HepG2 (cell line): ENCODE data around the gene SLC25A23. TPM values are rescaled to one million over a fixed set of nuclear protein-coding genes. Genes with fewer than 3 reads are reported as not detected.

ENCODE experiments used
- BCL6 ChIP-seq: IDR thresholded peaks from 2 replicates; pipeline ENCODE4 v1.6.1; 2016; ENCODE audit warnings: missing genetic modification reagents, missing compliant biosample characterization
- HMGA1 ChIP-seq: sonication (generic); formaldehyde crosslinking; conservative IDR thresholded peaks from 2 replicates; pipeline ENCODE4 v1.4.0; 2020; ENCODE audit warnings: missing genetic modification reagents
- HOXA9 ChIP-seq: sonication (generic); formaldehyde crosslinking; IDR thresholded peaks from 2 replicates; pipeline ENCODE4 v1.8.1; 2022; ENCODE audit warnings: missing genetic modification reagents, mild to moderate bottlenecking, moderate library complexity, borderline replicate concordance
- KAT8 ChIP-seq: IDR thresholded peaks from 2 replicates; pipeline ENCODE4 v1.6.1; 2016; ENCODE audit warnings: missing genetic modification reagents, missing compliant biosample characterization
- KDM6A ChIP-seq: IDR thresholded peaks from 2 replicates; pipeline ENCODE4 v1.6.1; 2016; ENCODE audit warnings: low read depth
- MATR3 ChIP-seq: sonication (generic); formaldehyde crosslinking; IDR thresholded peaks from 2 replicates; pipeline ENCODE4 v1.4.0; 2020; ENCODE audit warnings: missing genetic modification reagents
- MAX ChIP-seq: IDR thresholded peaks from 2 replicates; pipeline ENCODE4 v1.6.1; 2012; ENCODE audit warnings: inconsistent platforms
- MED13 ChIP-seq: sonication (generic); formaldehyde crosslinking; IDR thresholded peaks from 2 replicates; pipeline ENCODE4 v1.5.0; 2020; ENCODE audit warnings: missing genetic modification reagents
- MTA1 ChIP-seq: sonication (generic); formaldehyde crosslinking; IDR thresholded peaks from 2 replicates; pipeline ENCODE4 v1.4.0; 2020; ENCODE audit warnings: missing genetic modification reagents, mild to moderate bottlenecking, borderline replicate concordance
- NCOA1 ChIP-seq: sonication (generic); formaldehyde crosslinking; IDR thresholded peaks from 2 replicates; pipeline ENCODE4 v1.9.0; 2021; ENCODE audit warnings: missing genetic modification reagents
- NFYB ChIP-seq: sonication (generic); formaldehyde crosslinking; IDR thresholded peaks from 2 replicates; pipeline ENCODE4 v1.4.0; 2020; ENCODE audit warnings: missing genetic modification reagents
- PAF1 ChIP-seq: IDR thresholded peaks from 2 replicates; pipeline ENCODE4 v1.6.1; 2016; ENCODE audit warnings: missing genetic modification reagents, missing compliant biosample characterization
- PRMT3 ChIP-seq: sonication (generic); formaldehyde crosslinking; IDR thresholded peaks from 2 replicates; pipeline ENCODE4 v1.8.1; 2022; ENCODE audit warnings: low read depth, mild to moderate bottlenecking, moderate library complexity, missing genetic modification reagents, borderline replicate concordance
- SRSF1 ChIP-seq: fragments of 200-400 bp; formaldehyde crosslinking; optimal IDR thresholded peaks from 2 replicates; pipeline ENCODE3; 2017; ENCODE audit warnings: mild to moderate bottlenecking, low read depth, low read length, moderate library complexity
- WIZ ChIP-seq: sonication (generic); formaldehyde crosslinking; IDR thresholded peaks from 2 replicates; pipeline ENCODE4 v1.5.1; 2020; ENCODE audit warnings: mild to moderate bottlenecking, missing genetic modification reagents
- YY1 ChIP-seq: IDR thresholded peaks from 2 replicates; pipeline ENCODE4 v1.6.1; 2011; ENCODE audit warnings: low read length, low read depth, moderate library complexity, mild to moderate bottlenecking; ENCODE audit not compliant: insufficient read depth, insufficient replicate concordance
- ZNF33B ChIP-seq: sonication (generic); formaldehyde crosslinking; IDR thresholded peaks from 2 replicates; pipeline ENCODE4 v1.5.1; 2020; ENCODE audit warnings: mild to moderate bottlenecking, missing genetic modification reagents
- ZNF598 ChIP-seq: sonication (generic); formaldehyde crosslinking; IDR thresholded peaks from 2 replicates; pipeline ENCODE4 v1.5.1; 2020; ENCODE audit warnings: mild to moderate bottlenecking, missing genetic modification reagents, borderline replicate concordance
- polyA plus RNA-seq, 8 experiments: library from polyadenylated mRNA; depleted of rRNA in 3 of 8; stranded (reverse) in 7 of 8; unstranded in 1 of 8; fragments of >200 nt; fragmentation: Illumina TruSeq in 4 of 8; extraction: Trizol in 4 of 8; gene quantifications; 2 replicates each; pipeline versions ENCODE4 v1.2.1 to v1.2.3, GENCODE V29; 2011 to 2016; ENCODE audit warnings: low read depth in 4 of 8, missing spikeins in 1 of 8, mixed read lengths in 1 of 8; ENCODE audit not compliant: insufficient read depth in 1 of 8
- total RNA-seq, 5 experiments: library from RNA; depleted of rRNA; stranded (reverse); fragments of >200 nt; fragmentation: Illumina TruSeq; extraction: Trizol; gene quantifications; 2 replicates each; pipeline ENCODE4 v1.2.3, GENCODE V29; 2016; ENCODE audit warnings: low read depth in 1 of 5
- TF ChIP-seq, protein P1 (sequence below): sonication (generic); formaldehyde crosslinking; IDR thresholded peaks from 2 replicates; pipeline ENCODE4 v1.4.0; 2020; ENCODE audit warnings: missing genetic modification reagents, borderline replicate concordance
- TF ChIP-seq, protein P2 (sequence below): sonication (generic); formaldehyde crosslinking; IDR thresholded peaks from 2 replicates; pipeline ENCODE4 v1.8.1; 2022; ENCODE audit warnings: low read depth, mild to moderate bottlenecking, missing genetic modification reagents
- TF ChIP-seq, protein P3 (sequence below): sonication (generic); formaldehyde crosslinking; IDR thresholded peaks from 2 replicates; pipeline ENCODE4 v1.5.1; 2020; ENCODE audit warnings: missing genetic modification reagents, mild to moderate bottlenecking, borderline replicate concordance

Gene SLC25A23
- total and polyA plus RNA-seq, 2 of the 13 experiments (the other 11 are each of a cell fraction or from before 2014, with no cell fraction given): 12.4 to 15.2 TPM

DNA sequence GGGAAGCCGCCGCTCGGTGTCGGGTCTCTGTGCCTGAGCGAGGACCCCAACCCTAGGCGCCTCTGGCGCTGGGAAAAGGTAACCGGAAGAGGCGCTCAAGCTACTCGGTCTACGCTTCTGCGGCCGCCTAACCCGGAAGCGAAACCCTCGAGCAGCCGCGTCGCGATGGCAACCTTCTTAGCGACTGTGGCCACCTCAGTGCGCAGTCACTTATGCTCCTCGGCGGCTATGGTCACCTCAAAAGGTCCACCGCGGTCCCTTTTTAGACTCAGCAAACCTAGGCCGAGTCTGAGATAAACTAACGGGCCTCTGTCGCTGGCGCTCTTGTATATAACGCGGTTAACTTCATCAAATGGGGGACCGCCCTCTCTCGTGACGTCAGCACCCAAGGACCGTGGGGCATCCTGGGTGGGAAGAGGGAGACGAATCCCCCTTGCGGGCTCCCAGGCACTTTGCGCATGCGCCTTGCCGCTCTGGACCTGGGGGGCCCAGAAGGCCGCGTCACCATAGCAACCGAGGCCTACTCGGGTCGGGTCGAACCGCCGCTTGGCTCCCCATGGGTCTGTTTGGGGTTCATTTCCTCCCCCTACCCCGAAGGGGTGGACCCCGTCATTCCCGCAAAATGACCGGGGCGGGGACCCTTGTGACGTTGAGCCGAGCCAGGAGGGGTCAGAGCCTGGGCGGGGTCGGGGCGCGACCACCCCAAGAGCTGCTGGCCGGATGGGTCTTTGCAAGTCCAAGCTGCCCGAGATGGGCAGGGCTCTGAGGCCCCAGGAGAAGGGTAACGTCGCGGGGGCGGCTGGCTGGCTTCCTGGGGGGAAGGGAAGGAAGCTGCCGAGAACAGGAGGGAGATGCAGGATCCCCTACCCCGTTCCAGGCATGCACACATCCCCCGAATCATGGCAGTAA is 66.3 kb downstream of the SLC25A23 start, which contains the start of gene GTF2F1 (continued):
- TF ChIP-seq, protein P1, sequence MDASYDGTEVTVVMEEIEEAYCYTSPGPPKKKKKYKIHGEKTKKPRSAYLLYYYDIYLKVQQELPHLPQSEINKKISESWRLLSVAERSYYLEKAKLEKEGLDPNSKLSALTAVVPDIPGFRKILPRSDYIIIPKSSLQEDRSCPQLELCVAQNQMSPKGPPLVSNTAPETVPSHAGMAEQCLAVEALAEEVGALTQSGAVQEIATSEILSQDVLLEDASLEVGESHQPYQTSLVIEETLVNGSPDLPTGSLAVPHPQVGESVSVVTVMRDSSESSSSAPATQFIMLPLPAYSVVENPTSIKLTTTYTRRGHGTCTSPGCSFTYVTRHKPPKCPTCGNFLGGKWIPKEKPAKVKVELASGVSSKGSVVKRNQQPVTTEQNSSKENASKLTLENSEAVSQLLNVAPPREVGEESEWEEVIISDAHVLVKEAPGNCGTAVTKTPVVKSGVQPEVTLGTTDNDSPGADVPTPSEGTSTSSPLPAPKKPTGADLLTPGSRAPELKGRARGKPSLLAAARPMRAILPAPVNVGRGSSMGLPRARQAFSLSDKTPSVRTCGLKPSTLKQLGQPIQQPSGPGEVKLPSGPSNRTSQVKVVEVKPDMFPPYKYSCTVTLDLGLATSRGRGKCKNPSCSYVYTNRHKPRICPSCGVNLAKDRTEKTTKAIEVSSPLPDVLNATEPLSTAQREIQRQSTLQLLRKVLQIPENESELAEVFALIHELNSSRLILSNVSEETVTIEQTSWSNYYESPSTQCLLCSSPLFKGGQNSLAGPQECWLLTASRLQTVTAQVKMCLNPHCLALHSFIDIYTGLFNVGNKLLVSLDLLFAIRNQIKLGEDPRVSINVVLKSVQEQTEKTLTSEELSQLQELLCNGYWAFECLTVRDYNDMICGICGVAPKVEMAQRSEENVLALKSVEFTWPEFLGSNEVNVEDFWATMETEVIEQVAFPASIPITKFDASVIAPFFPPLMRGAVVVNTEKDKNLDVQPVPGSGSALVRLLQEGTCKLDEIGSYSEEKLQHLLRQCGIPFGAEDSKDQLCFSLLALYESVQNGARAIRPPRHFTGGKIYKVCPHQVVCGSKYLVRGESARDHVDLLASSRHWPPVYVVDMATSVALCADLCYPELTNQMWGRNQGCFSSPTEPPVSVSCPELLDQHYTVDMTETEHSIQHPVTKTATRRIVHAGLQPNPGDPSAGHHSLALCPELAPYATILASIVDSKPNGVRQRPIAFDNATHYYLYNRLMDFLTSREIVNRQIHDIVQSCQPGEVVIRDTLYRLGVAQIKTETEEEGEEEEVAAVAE (CRISPR knock-in tag): no peak
- TF ChIP-seq KAT8 (CRISPR knock-in tag): peak; percentile 93
- no peak for TF ChIP-seq ZNF33B (CRISPR knock-in tag)
- TF ChIP-seq PAF1 (CRISPR knock-in tag): no peak
- TF ChIP-seq, protein P2, sequence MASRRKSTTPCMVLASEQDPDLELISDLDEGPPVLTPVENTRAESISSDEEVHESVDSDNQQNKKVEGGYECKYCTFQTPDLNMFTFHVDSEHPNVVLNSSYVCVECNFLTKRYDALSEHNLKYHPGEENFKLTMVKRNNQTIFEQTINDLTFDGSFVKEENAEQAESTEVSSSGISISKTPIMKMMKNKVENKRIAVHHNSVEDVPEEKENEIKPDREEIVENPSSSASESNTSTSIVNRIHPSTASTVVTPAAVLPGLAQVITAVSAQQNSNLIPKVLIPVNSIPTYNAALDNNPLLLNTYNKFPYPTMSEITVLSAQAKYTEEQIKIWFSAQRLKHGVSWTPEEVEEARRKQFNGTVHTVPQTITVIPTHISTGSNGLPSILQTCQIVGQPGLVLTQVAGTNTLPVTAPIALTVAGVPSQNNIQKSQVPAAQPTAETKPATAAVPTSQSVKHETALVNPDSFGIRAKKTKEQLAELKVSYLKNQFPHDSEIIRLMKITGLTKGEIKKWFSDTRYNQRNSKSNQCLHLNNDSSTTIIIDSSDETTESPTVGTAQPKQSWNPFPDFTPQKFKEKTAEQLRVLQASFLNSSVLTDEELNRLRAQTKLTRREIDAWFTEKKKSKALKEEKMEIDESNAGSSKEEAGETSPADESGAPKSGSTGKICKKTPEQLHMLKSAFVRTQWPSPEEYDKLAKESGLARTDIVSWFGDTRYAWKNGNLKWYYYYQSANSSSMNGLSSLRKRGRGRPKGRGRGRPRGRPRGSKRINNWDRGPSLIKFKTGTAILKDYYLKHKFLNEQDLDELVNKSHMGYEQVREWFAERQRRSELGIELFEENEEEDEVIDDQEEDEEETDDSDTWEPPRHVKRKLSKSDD (CRISPR knock-in tag): peak; percentile 30; the same call in 1 of the 2 replicates
- TF ChIP-seq NCOA1 (CRISPR knock-in tag): no peak
- TF ChIP-seq YY1: peak; percentile 72
- TF ChIP-seq ZNF598: no peak
- peak; percentile 59; the same call in 1 of the 2 replicates for TF ChIP-seq MAX
- TF ChIP-seq KDM6A (CRISPR knock-in tag): no peak
- no peak for TF ChIP-seq WIZ
- no peak for TF ChIP-seq MED13 (CRISPR knock-in tag)
- TF ChIP-seq MTA1 (CRISPR knock-in tag): no peak
- no peak for TF ChIP-seq NFYB (CRISPR knock-in tag)
- TF ChIP-seq MATR3 (CRISPR knock-in tag): no peak
- TF ChIP-seq, protein P3, sequence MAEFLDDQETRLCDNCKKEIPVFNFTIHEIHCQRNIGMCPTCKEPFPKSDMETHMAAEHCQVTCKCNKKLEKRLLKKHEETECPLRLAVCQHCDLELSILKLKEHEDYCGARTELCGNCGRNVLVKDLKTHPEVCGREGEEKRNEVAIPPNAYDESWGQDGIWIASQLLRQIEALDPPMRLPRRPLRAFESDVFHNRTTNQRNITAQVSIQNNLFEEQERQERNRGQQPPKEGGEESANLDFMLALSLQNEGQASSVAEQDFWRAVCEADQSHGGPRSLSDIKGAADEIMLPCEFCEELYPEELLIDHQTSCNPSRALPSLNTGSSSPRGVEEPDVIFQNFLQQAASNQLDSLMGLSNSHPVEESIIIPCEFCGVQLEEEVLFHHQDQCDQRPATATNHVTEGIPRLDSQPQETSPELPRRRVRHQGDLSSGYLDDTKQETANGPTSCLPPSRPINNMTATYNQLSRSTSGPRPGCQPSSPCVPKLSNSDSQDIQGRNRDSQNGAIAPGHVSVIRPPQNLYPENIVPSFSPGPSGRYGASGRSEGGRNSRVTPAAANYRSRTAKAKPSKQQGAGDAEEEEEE (CRISPR knock-in tag): no peak
- peak; percentile 78 for TF ChIP-seq SRSF1
- no peak for TF ChIP-seq BCL6
- TF ChIP-seq HOXA9 (CRISPR knock-in tag): no peak
- no peak for TF ChIP-seq HMGA1 (CRISPR knock-in tag)
- no peak for TF ChIP-seq PRMT3 (CRISPR knock-in tag)
